ENCODE data around the gene POMT1. TPM values are rescaled to one million over a fixed set of nuclear protein-coding genes. Genes with fewer than 3 reads are reported as not detected.

Gene POMT1
- total and polyA plus RNA-seq, 2 of the 8 experiments (the other 6 are each of a cell fraction or from before 2014, with no cell fraction given): 22.3 to 33.2 TPM

DNA sequence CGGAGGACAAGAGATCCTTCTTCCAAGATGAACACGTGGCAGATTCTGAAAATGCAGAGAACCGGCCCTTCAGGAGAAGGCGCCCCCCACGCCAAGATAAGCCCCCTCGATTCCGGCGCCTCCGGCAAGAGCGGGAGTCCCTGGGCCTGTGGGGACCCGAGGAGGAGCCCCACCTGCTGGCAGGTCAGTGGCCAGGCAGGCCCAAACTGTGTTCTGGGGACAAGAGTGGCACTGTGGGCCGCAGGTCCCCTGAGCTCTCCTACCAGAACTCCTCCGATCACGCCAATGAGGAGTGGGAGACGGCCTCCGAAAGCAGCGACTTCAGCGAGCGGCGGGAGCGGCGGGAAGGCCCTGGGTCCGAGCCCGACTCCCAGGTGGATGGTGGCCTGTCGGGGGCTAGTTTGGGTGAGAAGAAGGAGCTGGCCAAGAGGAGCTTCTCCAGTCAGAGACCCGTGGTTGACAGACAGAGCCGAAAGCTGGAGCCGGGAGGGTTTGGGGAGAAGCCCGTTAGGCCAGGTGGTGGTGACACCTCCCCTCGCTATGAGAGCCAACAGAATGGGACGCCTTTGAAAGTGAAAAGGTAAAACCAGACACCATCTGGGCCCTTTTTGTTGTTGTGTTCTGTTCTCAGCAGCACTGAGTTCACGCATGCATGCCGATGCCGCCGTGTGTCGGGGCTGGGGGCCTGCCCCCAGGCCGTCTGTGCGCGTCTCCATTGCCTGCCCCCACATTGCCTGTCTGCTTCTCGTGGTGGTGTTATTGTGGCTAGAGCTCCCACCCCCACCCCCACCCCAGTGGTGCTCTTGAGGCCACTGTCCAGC is 26.6 kb upstream of the POMT1 start:
- no peak overlapping the region for H3K27ac ChIP-seq (ENCODE audit: low read depth, low read length)
- H3K4me3 ChIP-seq (ENCODE audit: extremely low read depth in 1 of 4, insufficient read depth in 2 of 4, low read depth in 3 of 4, low read length in 4 of 4): no peak overlapping the region
- no peak overlapping the region for H3K9ac ChIP-seq (replicated peaks in 1 of 4; ENCODE audit: extremely low read depth in 1 of 4, low read depth in 3 of 4, low read length in 3 of 4)
- no peak overlapping the region for H2BK120ac ChIP-seq (replicated peaks; ENCODE audit: low read depth, low read length)
- peak overlapping the region; percentile 30 for H4K8ac ChIP-seq (ENCODE audit: extremely low read depth, insufficient read depth, low read length)
- no peak for DNase-seq (ENCODE audit: low read depth in 1 of 2, low spot score in 2 of 2)
- ChIA-PET CTCF (ENCODE audit: partially characterized antibody) (interaction anchor here (0.9 to 5.2 kb wide), 15 partner anchors 8 to 236 kb away, joined by 3 to 31 read pairs (median 4); no protein-coding TSS in a partner anchor), POLR2A (ENCODE audit: partially characterized antibody) (interaction anchor here (1.0 to 1.2 kb wide), 2 partner anchors 9 to 104 kb away, joined by 3 read pairs; no protein-coding TSS in a partner anchor)
- peaks cover 56 to 89% (median 80%) of the 10 kb centered on the region in 4 experiments for H3K36me3 ChIP-seq (ENCODE audit: control insufficient read depth in 2 of 4, insufficient read depth in 4 of 4, low read length in 3 of 4)
- no peak overlapping the region for H4K5ac ChIP-seq (ENCODE audit: insufficient read length, low read depth, low read length)
- no peak overlapping the region for H3K18ac ChIP-seq (ENCODE audit: extremely low read depth, low read length)
- H3K56ac ChIP-seq (replicated peaks; ENCODE audit: insufficient read length, low read depth, low read length): no peak overlapping the region
- H2BK20ac ChIP-seq (ENCODE audit: low read length): no peak overlapping the region
- no peak for FAIRE-seq
- peaks cover 0 to 29% of the 10 kb centered on the region in 2 experiments; a peak in 1 of 4 replicates for H3K79me2 ChIP-seq (ENCODE audit: control insufficient read depth in 1 of 2, insufficient read depth in 2 of 2, low read length in 2 of 2)
- no peak overlapping the region for H2AFZ ChIP-seq (ENCODE audit: low read length)
- H3K9me3 ChIP-seq (ENCODE audit: insufficient read depth in 2 of 2, low read depth in 1 of 2, low read length in 1 of 2): no peaks in the 10 kb centered on the region
- no peaks in the 10 kb centered on the region for H3K23me2 ChIP-seq (ENCODE audit: low read depth, low read length)
- H4K20me1 ChIP-seq (replicated peaks in 1 of 2; ENCODE audit: control insufficient read depth in 1 of 2, insufficient read depth in 2 of 2, low read length in 2 of 2): peaks cover 7 to 23% of the 10 kb centered on the region in 2 experiments
- H3K27me3 ChIP-seq (replicated peaks in 1 of 4; ENCODE audit: control insufficient read depth in 3 of 4, extremely low read depth in 1 of 4, insufficient read depth in 3 of 4, low read length in 3 of 4): no peaks in the 10 kb centered on the region
- peaks cover 7% of the 10 kb centered on the region; the same call in 1 of the 2 replicates for H3K79me1 ChIP-seq (ENCODE audit: low read depth, low read length)
- no peak overlapping the region for H3K4ac ChIP-seq (replicated peaks; ENCODE audit: insufficient read length, low read depth, low read length)
- no peak overlapping the region for H2BK5ac ChIP-seq (ENCODE audit: low read depth, low read length)
- H3K4me1 ChIP-seq (replicated peaks in 1 of 4; ENCODE audit: control insufficient read depth in 3 of 4, insufficient read depth in 4 of 4, low read length in 3 of 4): no peaks in the 10 kb centered on the region
- H3K14ac ChIP-seq (ENCODE audit: insufficient read length): no peak overlapping the region
- TF ChIP-seq E2F6 (IDR thresholded peaks at IDR 0.05): no peak
- peak in 1 of 2 experiments; percentile 2; a peak in 1 of 3 replicates for TF ChIP-seq POLR2A (IDR thresholded peaks at IDR 0.05; ENCODE audit: control extremely low read depth in 1 of 2, low read depth in 2 of 2, low read length in 2 of 2)
- peak; percentile 22 to 35; a peak in 1 of 4 replicates for TF ChIP-seq RAD21 (IDR thresholded peaks at IDR 0.05 in 1 of 2, conservative IDR thresholded peaks at IDR 0.05 in 1 of 2; ENCODE audit: low read depth in 2 of 2, low read length in 2 of 2)
- peak; percentile 43 to 57 (median 56) for TF ChIP-seq CTCF (IDR thresholded peaks at IDR 0.05; ENCODE audit: control extremely low read depth in 1 of 3, insufficient read depth in 1 of 3, low read depth in 1 of 3, low read length in 3 of 3)
- H4K91ac ChIP-seq (replicated peaks; ENCODE audit: insufficient read length, low read length): no peak overlapping the region
- 90% methylated on average over 34 of the region's 40 CpGs; no CpG with 5 or more reads in 1 of the 2 experiments for WGBS, 2 experiments (ENCODE audit: extremely low coverage in 1 of 2, insufficient coverage in 1 of 2, insufficient read length in 1 of 2, insufficient replicate concordance in 2 of 2, low coverage in 1 of 2, low lambda C conversion rate in 2 of 2, missing lambda C conversion rate in 1 of 2)
- H2BK12ac ChIP-seq (ENCODE audit: low read depth, low read length): no peak overlapping the region
- no peak overlapping the region for H3K23ac ChIP-seq (ENCODE audit: insufficient read length)
- no peak overlapping the region for H2AK5ac ChIP-seq (ENCODE audit: low read depth, low read length)
- H2BK15ac ChIP-seq (ENCODE audit: low read length): no peak overlapping the region
- H3K4me2 ChIP-seq (ENCODE audit: insufficient read depth in 1 of 2, low read depth in 2 of 2, low read length in 2 of 2): no peak overlapping the region
